RPMI7951 (cell line): Measurements from ENCODE around the gene PIGK. TPM values are rescaled to one million over a fixed set of nuclear protein-coding genes. Genes with fewer than 3 reads are reported as not detected.
"Not testable (repeated sequence)": the region's sequence is repeated elsewhere in the genome, so short reads cannot be mapped to it uniquely, and the experiment has no call there.

Experiments used
- DNase-seq: peaks from one replicate; pipeline ENCODE4 v3.0.0-alpha.2; 2012; ENCODE audit warnings: low read depth
- total RNA-seq: library from RNA; depleted of rRNA; stranded (reverse); fragments of >200 nt; shearing (Covaris generic); gene quantifications from 2 replicates; pipeline ENCODE4 v1.2.3, GENCODE V29; 2014; rRNA removed

The PIGK gene
- total RNA-seq: 71.7 and 81.7 TPM in 2 replicates

DNA sequence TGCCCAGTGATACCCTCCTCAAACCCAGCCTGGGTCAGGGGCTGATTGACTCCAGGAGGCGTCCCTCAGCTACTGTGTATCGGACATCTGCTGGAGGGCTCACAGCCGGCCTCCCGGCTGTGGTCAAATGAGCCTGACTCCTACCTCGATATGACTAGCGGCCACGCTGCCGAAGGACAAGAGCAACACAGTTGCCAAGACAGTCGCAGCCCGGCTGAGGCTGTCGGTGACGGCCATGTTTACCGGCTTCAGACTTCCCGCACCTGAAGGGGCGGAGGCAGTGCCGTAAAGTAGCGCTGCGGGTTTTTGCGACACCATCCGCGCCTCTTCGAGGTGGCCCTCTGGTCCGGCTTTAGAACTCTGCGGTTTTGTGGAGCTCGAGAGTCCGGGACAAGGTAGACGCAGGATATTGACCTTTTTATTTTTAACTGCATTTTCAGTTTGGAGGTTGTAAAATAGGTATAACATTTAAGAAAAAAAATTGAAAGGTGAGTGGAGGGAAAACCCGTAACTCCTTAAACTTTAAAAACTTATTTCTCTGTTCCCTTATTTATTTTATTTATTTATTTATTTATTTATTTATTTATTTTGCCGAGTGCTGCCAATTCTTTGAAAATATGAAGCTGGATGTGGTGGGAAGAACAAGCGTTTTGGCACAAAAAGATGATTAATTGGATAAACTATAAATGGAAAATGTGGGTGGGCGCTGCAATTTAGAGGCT, at the start of gene PIGK:
TSS of gene PIGK (minus strand) at position 265 of the 722 bp plus-strand sequence. CDS start at position 237, 28 bp downstream.
- peak; percentile 87 for DNase-seq

- DNase-seq: no peak
Observed at GRCh38 chr1:77267035-77267434, 47.8 kb upstream of the PIGK start.

DNA sequence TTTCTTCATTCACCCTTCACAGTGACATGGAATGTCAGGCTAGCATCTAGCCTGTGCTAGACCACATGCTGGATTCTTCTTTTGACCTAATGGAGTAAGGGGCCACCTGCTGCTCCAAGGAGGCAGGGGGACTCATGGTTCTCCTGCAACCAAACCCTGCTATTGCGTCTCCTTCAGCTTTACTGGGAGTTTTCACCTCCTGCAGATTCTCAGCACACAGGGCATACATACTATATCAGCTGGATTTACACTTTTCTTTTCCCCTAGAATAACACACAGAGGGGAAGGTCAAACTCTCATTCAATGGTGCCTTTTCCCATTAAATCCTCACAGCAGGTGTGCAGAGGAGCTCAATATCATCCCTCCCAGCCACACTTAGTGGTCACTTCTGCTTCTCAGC, 46.0 kb upstream of the PIGK start:
- no peak for DNase-seq

DNA sequence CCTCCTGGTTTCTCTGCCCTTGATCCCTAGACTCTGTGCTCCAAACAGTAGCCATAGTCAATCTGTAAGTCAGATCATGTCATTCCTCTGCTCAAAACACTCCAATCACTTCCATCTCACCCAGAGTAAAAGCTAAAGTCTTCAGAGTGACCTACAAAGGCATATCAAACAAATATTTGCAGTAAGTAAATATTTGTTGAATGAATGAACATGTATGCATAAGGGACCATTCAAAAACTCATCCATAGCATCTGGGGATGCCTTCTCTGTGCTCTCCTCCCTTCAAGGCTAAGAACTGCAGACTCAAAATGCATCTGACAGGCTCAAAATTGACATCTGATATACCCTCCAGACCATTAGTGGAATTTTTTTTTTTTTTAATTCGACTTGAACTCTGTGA, 44.5 kb upstream of the PIGK start:
- no peak for DNase-seq

GRCh38 chr1:77253211-77253610, 34.0 kb upstream of the PIGK start:
- no peak for DNase-seq

DNA sequence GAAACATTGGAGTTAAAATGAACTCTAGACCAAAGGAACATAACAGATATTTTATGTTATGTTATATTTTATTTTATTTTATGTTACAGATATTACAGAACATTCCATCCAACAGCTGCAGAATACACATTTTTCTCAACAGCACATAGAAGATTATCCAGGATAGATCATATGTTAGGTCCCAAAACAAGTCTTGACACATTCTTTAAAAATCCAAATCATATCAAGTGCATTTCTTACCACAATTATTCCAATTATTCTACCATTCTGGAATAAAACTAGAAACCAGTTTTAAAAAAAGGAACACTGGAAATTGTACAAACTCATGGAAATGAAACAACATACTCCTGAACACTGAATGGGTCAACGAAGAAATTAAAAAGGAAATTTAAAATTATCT, 30.9 kb upstream of the PIGK start:
- DNase-seq: no peak

DNA sequence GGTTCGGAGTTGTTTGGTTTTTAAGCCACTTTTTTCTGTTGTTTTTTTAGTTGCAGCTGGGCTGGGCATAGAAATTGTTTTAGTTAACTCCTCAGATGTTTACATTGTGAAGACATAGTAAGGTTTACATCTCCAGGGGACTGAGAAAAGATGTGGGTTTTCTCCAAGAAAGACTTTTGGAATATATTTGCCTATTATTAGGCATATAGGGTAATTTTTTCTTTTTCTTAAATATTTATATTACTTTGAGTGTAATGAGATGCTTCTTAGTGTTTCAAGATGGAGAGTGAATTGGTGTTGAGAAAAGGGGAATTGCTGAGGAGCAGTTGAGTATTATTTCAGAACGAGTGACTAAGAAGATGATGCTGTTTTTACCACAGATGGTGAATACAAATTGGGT, 26.6 kb upstream of the PIGK start:
- no peak for DNase-seq

GRCh38 chr1:77239311-77239710, 20.1 kb upstream of the PIGK start:
- no peak for DNase-seq

DNA sequence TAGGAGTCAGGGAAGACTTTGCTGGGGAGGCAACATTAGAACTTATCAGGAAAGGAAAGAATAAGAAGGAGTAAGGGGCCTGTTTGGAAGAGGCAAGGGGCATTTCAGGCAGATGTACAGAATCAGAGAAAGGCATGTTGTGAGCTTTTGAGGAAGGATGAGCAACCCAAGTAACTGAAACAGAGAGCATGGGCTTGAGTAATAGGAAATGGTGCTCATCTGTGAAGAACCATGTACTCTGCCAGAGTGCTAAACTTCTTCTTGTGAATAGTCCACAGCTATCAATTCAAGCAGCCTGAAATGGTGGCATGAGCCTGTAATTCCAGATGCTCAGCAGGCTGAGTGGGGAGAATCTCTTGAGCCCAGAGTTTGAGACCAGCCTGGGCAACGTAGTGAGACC, 19.2 kb upstream of the PIGK start:
- no peak for DNase-seq

GRCh38 chr1:77234943-77235342, 15.7 kb upstream of the PIGK start:
- no peak for DNase-seq

DNA sequence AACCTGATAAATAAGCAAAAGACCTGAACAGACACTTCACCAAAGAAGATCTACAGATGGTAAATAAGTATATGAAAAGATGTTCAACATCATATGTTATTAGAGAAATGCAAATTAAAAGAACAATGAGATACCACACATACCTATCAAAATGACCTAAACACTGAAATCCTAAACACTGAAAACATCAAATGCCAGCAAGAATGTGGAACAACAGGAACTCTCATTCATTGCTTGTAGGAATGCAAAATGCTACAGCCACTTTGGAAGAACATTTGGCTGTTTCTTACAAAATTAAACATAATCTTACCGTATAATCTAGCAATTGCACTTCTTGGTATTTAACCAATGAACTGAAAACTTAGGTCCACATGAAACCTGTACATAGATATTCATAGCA, 14.9 kb upstream of the PIGK start:
- no peak for DNase-seq

DNA sequence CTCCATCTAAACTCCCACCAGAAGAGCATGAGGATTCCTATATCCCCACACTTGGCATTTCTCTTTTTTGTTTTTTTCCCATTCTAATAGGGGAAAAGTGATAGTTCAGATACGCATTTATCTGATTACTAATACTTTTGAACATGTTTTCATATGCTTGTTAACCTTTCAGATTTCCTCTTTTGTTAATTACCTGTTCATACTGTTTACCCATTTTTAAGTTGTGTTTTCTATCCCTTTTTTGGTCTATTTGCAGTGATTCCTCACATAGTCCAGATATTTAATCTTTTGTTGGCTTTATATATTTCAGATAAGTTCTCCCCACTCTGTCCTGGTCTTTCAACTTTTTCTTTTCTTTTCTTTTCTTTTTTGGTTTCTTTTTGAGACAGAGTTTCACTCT, 13.6 kb upstream of the PIGK start:
- DNase-seq: no peak

DNA sequence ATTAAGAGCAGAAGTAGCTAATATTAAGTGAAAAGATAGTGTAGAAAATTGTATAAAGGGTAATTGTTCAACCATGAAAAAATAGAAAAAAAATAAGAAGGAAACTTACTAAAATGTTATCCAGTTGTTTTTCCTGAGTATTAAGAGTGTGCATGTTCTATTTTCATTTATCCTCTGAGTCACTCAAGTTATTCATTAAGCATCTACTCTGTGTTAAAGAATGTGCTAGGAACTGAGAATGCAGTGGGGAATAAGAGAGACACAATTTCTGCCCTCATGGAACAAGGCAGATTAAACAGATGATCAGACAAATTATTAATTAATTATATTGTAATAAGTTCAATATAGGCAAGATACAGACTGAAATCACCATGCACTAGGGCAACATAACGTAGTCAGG, 10.8 kb upstream of the PIGK start:
- DNase-seq: no peak

- DNase-seq: no peak
Observed at GRCh38 chr1:77228836-77229235, 9.6 kb upstream of the PIGK start.

DNA sequence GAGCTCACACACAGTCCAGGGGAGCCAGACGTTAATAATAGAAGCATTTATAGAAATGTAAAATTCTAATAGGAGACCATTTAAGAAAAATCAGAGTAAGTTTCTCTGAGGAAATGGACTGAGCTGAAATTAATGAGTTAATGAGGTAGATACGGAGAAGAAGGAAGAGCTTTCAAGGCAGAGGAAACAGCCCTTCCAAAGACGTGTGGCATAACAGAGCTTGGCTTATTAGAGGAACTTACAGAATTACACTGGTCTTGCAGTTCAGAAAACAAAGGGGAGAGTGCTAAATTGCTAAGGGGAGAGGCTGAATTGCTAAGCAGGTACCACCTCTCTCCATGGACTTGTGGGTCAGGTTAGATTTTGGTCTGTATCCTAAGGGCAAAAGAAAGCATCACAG, 8.2 kb upstream of the PIGK start:
- no peak for DNase-seq

DNA sequence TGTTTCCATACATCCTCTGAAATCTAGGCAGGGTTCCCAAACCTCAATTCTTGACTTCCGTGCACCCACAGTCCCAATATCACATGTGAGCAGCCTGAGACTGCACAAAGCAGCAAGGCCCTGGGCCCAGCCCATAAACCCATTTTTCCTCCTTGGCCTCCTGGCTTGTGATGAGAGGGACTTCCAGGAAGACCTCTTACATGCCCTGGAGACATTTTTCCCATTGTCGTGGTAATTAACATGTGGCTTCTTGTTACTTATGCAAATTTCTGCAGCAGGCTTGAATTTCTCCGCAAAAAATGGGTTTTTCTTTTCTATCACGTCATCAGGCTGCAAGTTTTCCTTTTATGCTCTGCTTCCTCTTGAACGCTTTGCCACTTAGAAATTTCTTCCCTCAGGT, 3.3 kb upstream of the PIGK start:
- no peak for DNase-seq

GRCh38 chr1:77220687-77221463, 1.6 kb upstream of the PIGK start:
- DNase-seq: no peak

DNA sequence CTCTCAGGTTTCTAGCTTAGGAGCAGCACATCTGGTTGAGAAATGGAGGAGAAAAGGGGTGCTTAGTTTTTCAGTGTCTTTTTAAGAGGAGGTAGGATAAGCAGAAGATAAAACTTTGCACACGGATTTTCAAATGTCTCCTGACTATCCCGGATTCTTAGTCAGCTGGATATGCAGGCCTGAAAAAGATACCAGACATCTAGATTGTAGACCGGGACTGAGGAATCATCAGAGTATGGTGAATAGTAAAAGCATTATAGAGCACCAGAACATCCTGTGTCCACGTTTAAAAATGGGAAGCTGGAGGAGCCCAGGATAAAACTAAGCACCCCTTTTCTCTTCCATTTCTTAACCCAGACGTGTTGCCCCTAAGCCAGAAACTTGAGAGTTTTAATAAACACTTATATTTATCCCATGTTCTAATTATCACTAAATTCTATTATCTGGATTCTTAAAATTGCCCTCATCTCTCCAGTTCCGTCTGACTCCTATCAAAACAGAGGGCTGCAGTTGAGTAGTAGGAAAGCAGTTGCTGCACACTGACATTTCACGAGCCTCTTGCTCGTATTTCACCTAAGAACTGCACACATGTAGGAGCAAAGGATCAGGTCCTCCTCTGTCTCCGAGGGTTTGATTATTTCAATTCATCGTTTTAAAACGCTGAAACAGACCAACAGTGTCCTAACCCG, 609 bp downstream of the PIGK start:
- DNase-seq: peak; percentile 35

DNA sequence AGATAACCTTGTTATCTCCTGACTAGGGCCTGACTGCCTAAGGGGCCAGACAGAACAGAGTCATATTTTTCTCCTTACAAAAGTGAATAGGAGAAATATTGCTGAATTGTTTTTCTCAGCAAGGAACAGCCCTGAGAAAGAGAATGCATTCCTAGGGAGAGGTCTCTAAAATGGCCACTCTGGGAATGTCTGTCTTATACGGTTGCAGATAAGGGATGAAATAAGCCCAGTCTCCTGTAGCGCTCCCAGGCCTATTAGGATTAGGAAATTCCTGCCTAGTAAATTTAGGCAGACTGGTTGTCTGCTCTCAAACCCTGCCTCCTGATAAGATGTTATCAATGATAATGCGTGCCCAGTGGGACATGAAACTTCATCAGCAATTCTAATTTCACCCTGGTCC, 15.2 kb downstream of the PIGK start:
- DNase-seq: not testable (repeated sequence)

DNA sequence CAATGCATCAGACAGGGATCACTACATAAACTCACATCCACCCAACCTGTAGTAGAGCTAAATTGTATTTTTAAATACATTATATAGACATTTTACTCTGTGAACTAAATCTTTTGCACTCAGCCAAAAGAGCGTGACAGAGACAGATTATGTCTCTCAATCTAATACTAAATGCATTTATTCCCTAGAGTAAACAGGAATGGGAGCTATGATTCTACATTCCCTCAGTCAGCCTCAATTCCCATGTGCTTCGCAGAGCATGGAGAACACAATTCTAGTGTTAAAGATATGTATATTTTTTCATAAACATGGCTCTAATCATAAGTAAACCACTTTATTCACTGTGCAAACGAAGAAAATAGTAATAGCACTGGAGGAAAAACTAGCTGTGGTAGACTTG, 16.5 kb downstream of the PIGK start:
- no peak for DNase-seq

- DNase-seq: no peak
Observed at GRCh38 chr1:77200806-77201205, 18.4 kb downstream of the PIGK start.

GRCh38 chr1:77200293-77200692, 18.9 kb downstream of the PIGK start:
- no peak for DNase-seq

DNA sequence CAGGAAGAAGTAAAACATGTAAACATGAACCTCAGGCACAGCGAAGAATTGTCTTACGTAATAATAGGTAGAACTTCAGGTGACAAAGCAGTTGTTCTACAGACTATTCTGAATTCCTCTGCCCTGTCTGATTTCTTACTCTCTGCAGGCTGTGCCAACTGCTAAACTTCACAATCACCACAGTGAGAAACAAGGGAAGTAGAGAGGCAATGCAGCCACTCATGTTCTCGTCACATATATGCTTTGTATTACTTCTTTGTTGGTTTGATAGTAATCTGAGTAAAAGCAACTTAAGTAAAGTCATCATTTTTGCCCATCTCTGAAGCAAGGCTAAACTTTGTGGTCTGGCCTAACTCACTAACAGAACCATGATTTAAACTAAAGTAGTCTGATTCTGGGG, 21.9 kb downstream of the PIGK start:
- DNase-seq: no peak
